DND-41 (cell line): ENCODE results near the gene FAF1.

ENCODE experiments used
- CTCF ChIP-seq: IDR thresholded peaks from 2 replicates; pipeline ENCODE4 v1.5.1; 2012; ENCODE audit warnings: borderline replicate concordance, low read length, moderate library complexity, mild to moderate bottlenecking; ENCODE audit not compliant: poor library complexity, severe bottlenecking; ENCODE audit errors: extremely low read depth
- EZH2 ChIP-seq: IDR thresholded peaks from 3 replicates; pipeline ENCODE4 v1.6.1; 2012; ENCODE audit warnings: borderline replicate concordance, low read depth, mild to moderate bottlenecking, moderate library complexity, low read length, inconsistent platforms; ENCODE audit not compliant: severe bottlenecking

- TF ChIP-seq CTCF (no peak), EZH2 (no peak)
These were observed 124.0 kb downstream of the FAF1 start for GRCh38 chr1:50836117-50836516.
